SJCRH30 (cell line): ENCODE measurements around the gene ROPN1. TPM values are rescaled to one million over a fixed set of nuclear protein-coding genes. Genes with fewer than 3 reads are reported as not detected.
A peak's percentile ranks its signal among the peaks of the same experiment; 100 is the strongest.

ENCODE experiments used
- DNase-seq, 2 experiments: peaks; one replicate each; pipeline ENCODE4 v3.0.0-alpha.2; 2015 to 2020
- H3K27ac ChIP-seq: fragments of 250-450 bp; sonication (Bioruptor Pico); 2 replicates; pipeline ENCODE4 v1.5.1; 2020; ENCODE audit warnings: mild to moderate bottlenecking, moderate library complexity
- H3K27me3 ChIP-seq: fragments of 250-450 bp; sonication (Bioruptor Pico); 2 replicates; pipeline ENCODE4 v1.5.1; 2020; ENCODE audit warnings: mild to moderate bottlenecking, moderate library complexity
- H3K36me3 ChIP-seq: fragments of 250-450 bp; sonication (Bioruptor Pico); 2 replicates; pipeline ENCODE4 v1.5.1; 2020; ENCODE audit warnings: mild to moderate bottlenecking, moderate library complexity
- H3K4me1 ChIP-seq: fragments of 250-450 bp; sonication (Bioruptor Pico); 2 replicates; pipeline ENCODE4 v1.5.1; 2020; ENCODE audit warnings: mild to moderate bottlenecking, moderate library complexity
- H3K4me3 ChIP-seq: fragments of 250-450 bp; sonication (Bioruptor Pico); 2 replicates; pipeline ENCODE4 v1.5.1; 2020; ENCODE audit warnings: mild to moderate bottlenecking, moderate library complexity
- H3K9me3 ChIP-seq: fragments of 250-450 bp; sonication (Bioruptor Pico); replicated peaks from 2 replicates; pipeline ENCODE4 v1.5.1; 2020; ENCODE audit warnings: mild to moderate bottlenecking, moderate library complexity
- total RNA-seq: library from RNA; depleted of rRNA; stranded (reverse); fragments of >200 nt; shearing (Covaris generic); gene quantifications from 2 replicates; pipeline ENCODE4 v1.2.3, GENCODE V29; 2014; rRNA removed

ROPN1 gene
- total RNA-seq, 1 experiment from 2014 or later, result not detected

- Histone ChIP-seq H3K27me3 (no peaks in the 10 kb centered on the region), H3K4me1 (no peaks in the 10 kb centered on the region), H3K9me3 (no peaks in the 10 kb centered on the region), H3K4me3 (no peak overlapping the region), H3K27ac (no peak overlapping the region), H3K36me3 (peaks cover 66% of the 10 kb centered on the region)
- no peak for DNase-seq
Measured at GRCh38 chr3:123941542-123941941, 50.4 kb downstream of the ROPN1 start.

GRCh38 chr3:123941121-123941520 lies 50.8 kb downstream of the ROPN1 start:
- Histone ChIP-seq H3K27ac (no peak overlapping the region), H3K36me3 (peaks cover 66% of the 10 kb centered on the region), H3K4me3 (no peak overlapping the region), H3K4me1 (no peaks in the 10 kb centered on the region), H3K27me3 (no peaks in the 10 kb centered on the region), H3K9me3 (no peaks in the 10 kb centered on the region)
- DNase-seq, result peak; percentile 9 to 31

GRCh38 chr3:123939706-123940105 lies 52.2 kb downstream of the ROPN1 start:
- Histone ChIP-seq H3K27ac (no peak overlapping the region), H3K4me1 (no peaks in the 10 kb centered on the region), H3K36me3 (peaks cover 64% of the 10 kb centered on the region), H3K27me3 (no peaks in the 10 kb centered on the region), H3K9me3 (no peaks in the 10 kb centered on the region), H3K4me3 (no peak overlapping the region)
- DNase-seq, result no peak

GRCh38 chr3:123936400-123936799 lies 55.5 kb downstream of the ROPN1 start:
- no peaks in the 10 kb centered on the region for H3K9me3 ChIP-seq
- H3K4me3 ChIP-seq, result no peak overlapping the region
- H3K36me3 ChIP-seq, result peaks cover 66% of the 10 kb centered on the region
- no peak overlapping the region for H3K27ac ChIP-seq
- H3K27me3 ChIP-seq, result no peaks in the 10 kb centered on the region
- H3K4me1 ChIP-seq, result no peaks in the 10 kb centered on the region
- DNase-seq, result no peak

- Histone ChIP-seq H3K4me3 (no peak overlapping the region), H3K27ac (no peak overlapping the region), H3K36me3 (peaks cover 71% of the 10 kb centered on the region), H3K4me1 (no peaks in the 10 kb centered on the region), H3K27me3 (no peaks in the 10 kb centered on the region), H3K9me3 (no peaks in the 10 kb centered on the region)
- no peak for DNase-seq
Measured at GRCh38 chr3:123935830-123936229, 56.1 kb downstream of the ROPN1 start.

- H3K4me3 ChIP-seq, result no peak overlapping the region
- H3K36me3 ChIP-seq, result peaks cover 73% of the 10 kb centered on the region
- H3K4me1 ChIP-seq, result no peaks in the 10 kb centered on the region
- H3K9me3 ChIP-seq, result no peaks in the 10 kb centered on the region
- H3K27ac ChIP-seq, result no peak overlapping the region
- no peak for DNase-seq
- no peaks in the 10 kb centered on the region for H3K27me3 ChIP-seq
Measured at GRCh38 chr3:123934250-123934649, 57.7 kb downstream of the ROPN1 start.

- Histone ChIP-seq H3K9me3 (no peaks in the 10 kb centered on the region), H3K4me1 (no peaks in the 10 kb centered on the region), H3K27ac (no peak overlapping the region), H3K27me3 (no peaks in the 10 kb centered on the region), H3K36me3 (peaks cover 78% of the 10 kb centered on the region), H3K4me3 (no peak overlapping the region)
- DNase-seq, result no peak
Measured at GRCh38 chr3:123930445-123930844, 61.5 kb downstream of the ROPN1 start.

GRCh38 chr3:123929325-123929724 lies 62.6 kb downstream of the ROPN1 start:
- Histone ChIP-seq H3K36me3 (peaks cover 77% of the 10 kb centered on the region), H3K27ac (no peak overlapping the region), H3K4me3 (no peak overlapping the region), H3K27me3 (no peaks in the 10 kb centered on the region), H3K4me1 (no peaks in the 10 kb centered on the region), H3K9me3 (no peaks in the 10 kb centered on the region)
- DNase-seq, result no peak

GRCh38 chr3:123926396-123926795 lies 65.5 kb downstream of the ROPN1 start:
- no peaks in the 10 kb centered on the region; the same call in 1 of the 2 replicates for H3K9me3 ChIP-seq

GRCh38 chr3:123920868-123921267 lies 71.1 kb downstream of the ROPN1 start:
- Histone ChIP-seq H3K4me3 (no peak overlapping the region), H3K4me1 (no peaks in the 10 kb centered on the region), H3K36me3 (peaks cover 76% of the 10 kb centered on the region), H3K27me3 (no peaks in the 10 kb centered on the region), H3K9me3 (peaks cover 10% of the 10 kb centered on the region), H3K27ac (no peak overlapping the region)
- DNase-seq, result no peak

More at GRCh38 chr3:123926396-123926795, 65.5 kb downstream of the ROPN1 start:
- Histone ChIP-seq H3K4me1 (no peaks in the 10 kb centered on the region), H3K36me3 (peaks cover 72% of the 10 kb centered on the region), H3K4me3 (no peak overlapping the region), H3K27ac (no peak overlapping the region), H3K27me3 (no peaks in the 10 kb centered on the region)
- no peak for DNase-seq

- Histone ChIP-seq H3K9me3 (peaks cover 10% of the 10 kb centered on the region), H3K36me3 (peaks cover 75% of the 10 kb centered on the region)
- DNase-seq, result peak in 1 of 2 experiments; percentile 33
Measured at GRCh38 chr3:123920383-123920782, 71.5 kb downstream of the ROPN1 start.

GRCh38 chr3:123919353-123919752 lies 72.6 kb downstream of the ROPN1 start:
- Histone ChIP-seq H3K36me3 (peaks cover 76% of the 10 kb centered on the region), H3K4me3 (no peak overlapping the region), H3K27ac (no peak overlapping the region), H3K4me1 (no peaks in the 10 kb centered on the region), H3K9me3 (peaks cover 10% of the 10 kb centered on the region), H3K27me3 (no peaks in the 10 kb centered on the region)
- DNase-seq, result no peak

More at GRCh38 chr3:123920383-123920782, 71.5 kb downstream of the ROPN1 start:
- no peak overlapping the region for H3K4me3 ChIP-seq
- no peaks in the 10 kb centered on the region for H3K27me3 ChIP-seq
- H3K27ac ChIP-seq, result no peak overlapping the region
- no peaks in the 10 kb centered on the region for H3K4me1 ChIP-seq

Other genes with a start within 250 kb of the ROPN1 start
- gene MYLK, start 107.8 kb downstream of the ROPN1 start, total RNA-seq, result 3.2 and 4.3 TPM in 2 replicates
- gene CCDC14, start 30.9 kb downstream of the ROPN1 start, total RNA-seq, result 48.3 and 83.7 TPM in 2 replicates
- 12.2 and 13.8 TPM in 2 replicates for gene KALRN, start 41.2 kb upstream of the ROPN1 start, total RNA-seq